GM18517 (cell line): ENCODE results near the gene CERT1.
A peak's percentile ranks its signal among the peaks of the same experiment; 100 is the strongest.

Source experiments
- ATAC-seq: cut with Tn5 transposase; IDR thresholded peaks from one replicate; pipeline ENCODE4 v1.9.1; 2021; ENCODE audit warnings: mild to moderate bottlenecking, moderate library complexity; ENCODE audit not compliant: unreplicated experiment

CERT1 gene

GRCh38 chr5:75481024-75481423 lies 30.4 kb downstream of the CERT1 start:
- ATAC-seq = no peak

DNA sequence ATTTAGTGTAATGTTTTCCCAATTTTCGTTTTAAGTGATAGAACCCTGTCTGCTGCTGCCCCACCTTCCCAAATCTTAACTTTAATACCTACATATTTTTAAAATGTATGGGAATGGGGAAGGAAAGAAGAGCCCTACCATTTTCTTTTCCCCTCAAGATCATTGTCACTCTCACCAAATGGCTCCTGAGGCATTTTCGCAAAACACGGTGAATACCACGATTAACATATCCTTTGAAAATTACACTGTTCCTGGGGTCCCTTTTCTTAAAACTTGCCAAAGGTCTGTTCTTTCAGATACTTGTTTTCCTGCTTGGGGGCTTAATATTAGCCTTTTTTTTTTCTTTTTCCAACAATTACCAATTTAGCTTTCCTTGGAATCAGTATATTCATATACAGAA lies 36.1 kb downstream of the CERT1 start:
- ATAC-seq = no peak

DNA sequence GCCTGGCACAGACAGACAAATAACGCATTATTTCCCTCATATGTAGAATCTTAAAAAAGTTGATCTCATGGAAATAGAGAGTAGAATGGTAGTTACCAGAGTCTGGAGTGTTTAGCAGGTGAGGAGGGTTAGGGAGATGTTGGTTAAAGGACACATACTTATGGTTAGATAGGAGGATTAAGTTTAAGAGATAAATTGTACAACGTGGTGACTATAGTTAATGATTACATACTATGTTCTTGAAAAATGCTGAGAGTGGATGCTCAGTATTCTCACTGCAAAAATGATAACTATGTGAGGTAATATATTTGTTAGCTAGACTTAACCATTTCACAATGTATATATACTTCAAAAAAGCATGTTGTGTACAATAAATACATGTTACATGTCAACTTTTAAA lies 38.0 kb downstream of the CERT1 start:
- ATAC-seq = no peak

- no peak for ATAC-seq
These were observed 38.5 kb downstream of the CERT1 start for GRCh38 chr5:75472973-75473372.

- no peak for ATAC-seq
These were observed 40.2 kb downstream of the CERT1 start for GRCh38 chr5:75471193-75471592.

GRCh38 chr5:75469017-75469416 lies 42.4 kb downstream of the CERT1 start:
- ATAC-seq = no peak

DNA sequence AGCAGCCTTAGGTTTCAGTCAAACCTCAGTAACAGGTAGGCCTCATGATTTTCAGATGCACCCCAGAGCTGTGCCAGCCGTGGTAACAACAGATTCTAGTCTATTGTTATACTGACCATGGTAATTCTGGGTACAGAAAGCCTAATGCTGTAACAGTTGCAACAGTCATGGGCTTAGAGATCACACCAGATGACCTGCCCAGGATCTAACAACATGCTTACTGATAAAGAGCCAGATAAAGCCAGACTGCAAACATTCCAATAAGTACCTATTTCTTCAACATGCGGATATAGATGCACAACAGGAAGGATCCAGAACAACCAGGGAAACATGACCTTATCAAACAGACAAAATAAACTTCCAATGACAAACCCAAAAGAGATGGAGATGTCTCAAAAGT lies 42.8 kb downstream of the CERT1 start:
- ATAC-seq = no peak

DNA sequence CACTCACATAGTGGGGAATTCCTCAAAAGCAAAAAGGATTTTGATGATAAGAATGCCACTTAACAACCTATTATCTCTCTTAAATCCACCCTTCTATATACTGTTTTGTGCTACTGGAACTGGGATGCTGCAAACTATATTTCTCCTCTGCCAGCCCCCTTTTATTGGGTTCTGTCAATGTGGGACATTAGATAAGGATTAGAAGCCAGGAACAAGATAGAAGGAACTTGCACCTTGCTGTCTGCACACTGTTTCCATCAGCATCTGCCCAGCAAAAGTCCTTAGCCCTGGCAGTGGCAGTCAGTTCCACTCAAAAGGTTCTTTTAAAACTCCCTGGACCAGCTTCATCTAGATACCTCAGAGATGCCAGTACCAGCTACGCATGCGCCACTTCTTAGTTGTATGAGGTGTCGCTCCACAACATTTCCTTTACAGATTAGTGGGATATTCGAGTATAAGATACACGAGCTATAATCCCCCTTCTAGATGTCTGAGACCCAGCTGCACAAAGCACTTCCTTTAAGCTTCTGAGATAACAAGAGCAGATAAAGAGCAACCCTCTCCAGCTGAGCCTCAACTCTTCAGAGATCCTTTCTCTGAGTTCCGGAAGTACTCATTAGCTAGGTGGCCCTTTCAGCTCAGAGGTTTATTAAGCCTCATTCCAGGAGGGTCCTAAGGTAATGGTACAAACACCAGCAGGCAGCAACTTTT lies 45.3 kb downstream of the CERT1 start:
- ATAC-seq = no peak

GRCh38 chr5:75465480-75465879 lies 45.9 kb downstream of the CERT1 start:
- no peak for ATAC-seq

DNA sequence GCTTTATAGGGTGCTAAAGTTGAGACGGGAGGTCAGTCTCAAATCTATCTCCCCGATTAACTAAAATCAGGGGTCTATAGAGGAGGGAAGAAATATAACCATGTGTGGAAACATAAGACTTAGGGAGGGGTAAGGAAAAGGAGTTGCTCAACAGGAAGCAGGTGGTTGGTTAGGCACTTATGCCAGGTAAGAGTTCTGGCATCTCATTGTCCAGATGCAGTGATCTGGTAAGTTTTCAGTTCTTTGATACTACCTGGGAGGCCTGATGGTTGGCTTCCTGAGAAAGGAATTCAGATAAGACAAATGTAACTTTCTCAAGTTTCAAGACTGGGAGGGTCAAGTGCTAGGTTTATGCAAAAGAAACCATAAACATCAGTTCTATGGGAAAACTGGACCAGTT lies 47.7 kb downstream of the CERT1 start:
- no peak for ATAC-seq

- ATAC-seq = no peak
These were observed 49.8 kb downstream of the CERT1 start for GRCh38 chr5:75461679-75462078.

DNA sequence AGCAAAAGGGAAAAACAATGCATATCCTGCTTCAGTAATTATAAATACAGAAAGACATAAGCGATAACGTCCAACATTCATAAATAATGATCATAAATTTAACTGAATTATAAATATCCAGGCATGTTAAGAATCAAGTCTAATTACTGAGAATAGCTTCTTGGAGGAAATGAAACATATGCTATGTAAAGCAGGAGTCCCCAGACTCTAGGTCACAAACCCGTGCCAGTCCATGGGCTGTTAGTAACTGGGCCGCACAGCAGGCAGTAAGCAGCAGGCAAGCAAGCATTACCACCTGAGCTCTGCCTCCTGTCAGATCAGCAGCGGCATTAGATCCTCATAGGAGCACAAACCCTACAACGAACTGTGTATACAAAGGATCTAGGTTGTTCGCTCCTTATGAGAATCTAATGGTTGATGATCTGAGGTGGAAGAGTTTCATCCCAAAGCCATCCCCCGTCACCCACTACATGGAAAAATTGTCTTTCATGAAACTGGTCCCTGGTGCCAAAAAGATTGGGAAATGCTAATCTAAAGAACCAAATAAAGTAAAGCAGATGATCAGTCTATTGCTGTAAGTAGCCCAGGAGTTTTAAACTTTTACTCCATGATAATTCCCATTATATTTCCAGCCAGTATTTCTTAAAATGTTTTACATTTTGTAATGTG lies 50.4 kb downstream of the CERT1 start:
- ATAC-seq = peak; percentile 73

DNA sequence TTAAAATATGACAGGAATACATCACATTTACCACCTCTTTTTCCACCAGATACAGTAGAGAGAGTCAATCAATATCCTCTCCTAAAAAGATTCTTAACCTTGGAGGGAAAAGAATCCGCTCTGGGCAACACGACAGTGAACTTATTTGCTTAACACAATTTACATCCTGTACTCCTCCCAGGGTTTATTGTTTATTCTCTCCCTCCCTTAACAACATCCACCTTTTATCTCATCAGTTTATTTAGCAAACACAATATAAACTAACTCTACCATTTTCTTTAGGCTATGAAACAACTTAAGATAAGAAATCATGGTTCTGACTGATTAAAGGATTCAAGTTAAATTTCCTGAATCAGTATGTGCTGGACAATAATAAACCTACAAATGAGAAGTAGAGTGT lies 50.9 kb downstream of the CERT1 start:
- ATAC-seq = no peak

GRCh38 chr5:75457691-75458090 lies 53.7 kb downstream of the CERT1 start:
- ATAC-seq = no peak

DNA sequence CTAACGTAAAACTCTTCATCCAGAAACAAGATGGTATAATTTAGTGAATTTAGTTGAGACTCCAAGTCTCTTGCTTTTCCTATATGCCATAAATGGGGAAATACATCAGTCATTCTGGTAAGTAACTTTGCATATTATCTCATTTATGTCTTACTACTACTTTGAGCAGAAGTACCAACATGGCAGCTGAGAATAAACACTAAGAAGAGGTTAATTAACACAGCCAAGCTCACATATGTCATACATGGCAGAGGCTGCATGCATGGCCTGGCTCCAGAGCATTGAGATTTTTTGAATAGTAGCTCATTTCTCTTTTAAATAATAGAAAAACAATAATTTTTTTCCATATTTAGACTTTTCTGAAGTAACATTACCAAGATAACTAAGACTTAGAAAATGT lies 54.3 kb downstream of the CERT1 start:
- ATAC-seq = no peak

GRCh38 chr5:75450069-75450468 lies 61.4 kb downstream of the CERT1 start:
- no peak for ATAC-seq

GRCh38 chr5:75446068-75446467 lies 65.4 kb downstream of the CERT1 start:
- ATAC-seq = no peak

- no peak for ATAC-seq
These were observed 69.9 kb downstream of the CERT1 start for GRCh38 chr5:75441560-75441959.

DNA sequence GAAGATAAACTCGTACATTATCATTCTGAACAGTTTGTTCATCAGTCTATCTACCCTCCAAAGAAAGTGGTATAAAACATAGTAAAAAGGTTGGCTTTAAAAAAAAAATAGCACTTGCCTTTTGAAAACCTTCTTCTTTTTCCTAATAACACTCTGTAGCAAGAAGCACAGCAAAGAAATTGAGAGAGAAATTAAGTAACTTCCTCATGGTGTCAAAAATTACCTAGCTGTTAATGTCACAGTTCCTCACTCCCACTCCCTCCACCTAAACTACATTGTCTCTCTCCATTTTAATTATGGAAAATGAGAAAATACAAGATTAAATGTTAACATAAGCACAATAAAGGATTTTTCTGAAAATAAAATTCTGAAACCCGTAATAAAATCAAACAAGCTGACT lies 72.2 kb downstream of the CERT1 start:
- ATAC-seq = no peak

- no peak for ATAC-seq
These were observed 72.7 kb downstream of the CERT1 start for GRCh38 chr5:75438722-75439121.

GRCh38 chr5:75435096-75435495 lies 76.3 kb downstream of the CERT1 start:
- ATAC-seq = no peak

DNA sequence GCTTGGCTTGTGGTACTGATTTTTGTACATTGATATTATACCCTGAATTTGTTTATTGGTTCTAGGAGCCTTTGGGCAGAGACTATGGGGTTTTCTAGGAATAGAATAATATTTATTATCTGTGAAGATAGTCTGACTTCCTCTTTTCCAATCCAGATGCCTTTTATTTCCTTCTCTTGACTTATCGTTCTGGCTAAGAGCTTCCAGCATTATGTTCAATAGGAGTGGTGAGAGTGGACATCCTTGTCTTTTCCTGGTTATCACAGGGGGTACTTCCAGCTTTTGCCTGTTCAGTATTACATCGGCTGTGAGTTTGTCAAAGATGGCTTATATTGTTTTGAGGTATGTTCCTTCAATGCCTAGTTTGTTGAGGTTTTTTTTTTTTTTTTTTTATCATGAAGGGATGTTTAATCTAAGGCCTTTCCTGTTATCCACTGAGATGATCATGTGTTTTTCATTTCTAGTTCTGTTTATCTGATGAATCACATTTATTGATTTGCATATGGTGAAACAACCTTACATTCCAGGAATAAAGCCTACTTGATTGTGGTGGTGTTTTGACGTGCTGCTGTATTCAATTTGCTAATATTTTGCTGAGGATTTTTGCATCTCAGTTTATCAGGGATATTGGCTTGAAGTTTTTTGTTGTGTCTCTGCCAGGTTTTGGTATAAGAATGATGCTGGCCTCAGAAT lies 77.5 kb downstream of the CERT1 start:
- no peak for ATAC-seq
